GM12872 (cell line): Measurements from ENCODE around the gene ARIH2.

Experiments used
- TF ChIP-seq, protein P1 (sequence below): IDR thresholded peaks from 3 replicates; pipeline ENCODE4 v1.5.1; 2011; ENCODE audit warnings: low read depth, mild to moderate bottlenecking, low read length, moderate library complexity; ENCODE audit not compliant: insufficient read depth

The ARIH2 gene

GRCh38 chr3:48963591-48963990 is 44.9 kb downstream of the ARIH2 start:
- TF ChIP-seq, protein P1, sequence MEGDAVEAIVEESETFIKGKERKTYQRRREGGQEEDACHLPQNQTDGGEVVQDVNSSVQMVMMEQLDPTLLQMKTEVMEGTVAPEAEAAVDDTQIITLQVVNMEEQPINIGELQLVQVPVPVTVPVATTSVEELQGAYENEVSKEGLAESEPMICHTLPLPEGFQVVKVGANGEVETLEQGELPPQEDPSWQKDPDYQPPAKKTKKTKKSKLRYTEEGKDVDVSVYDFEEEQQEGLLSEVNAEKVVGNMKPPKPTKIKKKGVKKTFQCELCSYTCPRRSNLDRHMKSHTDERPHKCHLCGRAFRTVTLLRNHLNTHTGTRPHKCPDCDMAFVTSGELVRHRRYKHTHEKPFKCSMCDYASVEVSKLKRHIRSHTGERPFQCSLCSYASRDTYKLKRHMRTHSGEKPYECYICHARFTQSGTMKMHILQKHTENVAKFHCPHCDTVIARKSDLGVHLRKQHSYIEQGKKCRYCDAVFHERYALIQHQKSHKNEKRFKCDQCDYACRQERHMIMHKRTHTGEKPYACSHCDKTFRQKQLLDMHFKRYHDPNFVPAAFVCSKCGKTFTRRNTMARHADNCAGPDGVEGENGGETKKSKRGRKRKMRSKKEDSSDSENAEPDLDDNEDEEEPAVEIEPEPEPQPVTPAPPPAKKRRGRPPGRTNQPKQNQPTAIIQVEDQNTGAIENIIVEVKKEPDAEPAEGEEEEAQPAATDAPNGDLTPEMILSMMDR = no peak

DNA sequence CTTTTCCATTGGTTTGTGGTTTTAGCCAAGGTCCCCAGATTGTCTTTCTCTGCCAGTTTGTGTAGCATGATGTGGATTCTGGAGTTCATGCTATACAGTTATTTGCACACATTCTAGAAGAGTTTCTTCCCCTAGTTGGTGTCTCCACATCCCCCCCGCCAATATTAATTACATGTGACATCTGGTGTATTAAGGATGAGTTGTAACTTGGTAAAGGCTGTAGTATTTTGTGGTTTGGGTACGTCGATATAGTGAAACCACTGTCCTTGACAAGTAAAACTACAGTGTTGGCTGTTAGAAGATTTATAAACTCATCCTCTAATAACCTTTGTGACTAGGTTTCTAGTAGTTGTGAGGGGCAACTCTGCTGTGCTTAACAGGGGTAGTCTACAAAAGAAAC is 47.7 kb downstream of the ARIH2 start:
- TF ChIP-seq, protein P1 = no peak

DNA sequence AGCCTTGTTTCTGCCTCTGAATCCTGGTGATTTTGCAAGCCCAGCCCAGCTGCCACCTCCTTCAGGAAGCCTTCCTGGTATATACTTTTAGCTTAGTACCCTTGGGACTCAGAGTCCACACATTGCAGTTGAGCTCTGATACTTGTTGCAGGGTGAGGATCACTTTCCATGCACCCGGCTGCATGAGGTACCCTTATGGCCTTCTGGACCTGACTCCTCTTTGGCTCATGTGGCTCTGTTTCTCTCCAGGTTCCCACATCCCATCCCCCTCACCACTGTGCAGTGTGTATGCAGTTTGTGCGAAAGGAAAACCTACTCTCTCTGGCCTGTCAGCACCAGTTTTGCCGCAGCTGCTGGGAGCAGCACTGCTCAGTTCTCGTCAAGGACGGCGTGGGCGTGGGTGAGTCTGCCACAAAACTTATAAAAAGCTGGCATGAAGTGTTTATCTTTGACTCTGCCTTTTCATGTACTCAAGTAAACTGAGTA is 48.3 kb downstream of the ARIH2 start:
- TF ChIP-seq, protein P1 = no peak

DNA sequence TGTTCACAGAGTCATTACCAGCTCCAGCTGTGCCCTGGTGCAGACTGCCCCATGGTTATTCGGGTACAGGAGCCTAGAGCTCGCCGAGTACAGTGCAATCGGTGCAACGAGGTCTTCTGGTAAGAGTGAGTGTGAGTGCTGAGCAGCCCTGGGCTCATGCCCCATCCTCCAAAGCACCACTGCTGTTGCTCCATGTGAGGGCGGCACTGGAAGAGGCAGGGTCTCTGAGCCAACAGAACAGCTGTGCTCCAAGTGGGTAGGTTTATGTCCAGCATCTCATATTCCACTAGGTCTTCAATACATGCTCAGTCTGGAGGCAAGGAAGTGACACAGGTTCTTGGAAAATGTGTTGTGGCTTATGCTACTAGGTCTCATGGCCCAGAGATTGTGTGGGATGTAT is 51.9 kb downstream of the ARIH2 start:
- TF ChIP-seq, protein P1 = no peak

DNA sequence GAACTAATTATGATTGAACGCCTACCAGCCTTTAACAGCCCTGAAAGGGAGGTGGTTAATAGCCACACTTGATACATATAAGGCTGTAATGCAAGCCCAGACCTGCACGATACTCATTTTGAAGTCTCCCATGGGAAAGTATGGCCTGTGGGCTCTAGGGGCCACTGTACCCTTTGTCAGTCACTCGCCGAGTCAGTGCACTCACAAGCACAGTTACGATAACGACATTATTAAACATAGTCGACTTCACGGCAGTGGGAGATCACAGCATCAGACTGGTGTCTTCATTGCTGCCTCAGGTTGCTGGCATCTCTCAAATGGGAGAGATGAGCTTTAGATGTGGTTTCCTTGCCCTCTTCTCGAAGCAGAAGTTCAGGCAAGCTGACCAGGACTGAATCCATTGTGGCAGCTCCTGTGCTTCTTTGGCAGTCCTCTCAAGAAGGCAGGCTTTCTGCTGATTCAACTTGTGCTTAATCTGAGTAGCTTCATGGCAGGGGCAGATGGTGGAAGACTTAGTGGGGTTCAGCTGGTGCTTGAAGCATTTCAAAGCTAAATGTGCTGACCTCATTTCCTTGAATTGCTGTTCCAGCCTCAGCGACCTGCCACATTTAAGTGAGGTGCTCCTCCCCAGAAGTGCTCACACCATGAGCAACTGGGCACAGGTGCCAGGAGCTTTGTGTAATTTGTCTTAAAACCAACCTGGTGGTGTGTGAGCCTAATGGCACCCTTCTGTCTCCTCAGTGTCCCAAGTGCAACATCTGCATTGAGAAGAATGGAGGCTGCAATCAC is 55.6 kb downstream of the ARIH2 start:
- TF ChIP-seq, protein P1 = no peak

DNA sequence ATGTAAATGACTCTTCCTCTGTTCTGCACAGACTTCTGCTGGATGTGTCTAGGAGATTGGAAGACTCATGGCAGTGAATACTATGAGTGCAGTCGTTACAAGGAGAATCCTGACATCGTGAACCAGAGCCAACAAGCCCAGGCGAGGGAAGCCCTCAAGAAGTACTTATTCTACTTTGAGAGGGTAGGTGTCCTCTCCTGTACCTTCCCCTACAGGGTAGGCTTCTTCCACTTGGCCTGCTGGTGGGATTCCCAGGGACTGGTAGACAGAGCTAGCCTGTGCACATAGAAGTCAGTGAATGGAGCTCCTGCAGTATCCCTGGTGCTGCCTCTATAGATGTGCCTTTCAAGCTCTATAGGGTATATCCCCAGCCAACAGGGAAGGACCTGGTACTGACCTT is 60.8 kb downstream of the ARIH2 start:
- TF ChIP-seq, protein P1 = no peak

GRCh38 chr3:48980295-48980694 is 61.7 kb downstream of the ARIH2 start:
- TF ChIP-seq, protein P1 = no peak

- TF ChIP-seq, protein P1 = no peak
Observed at GRCh38 chr3:48982016-48982415, 63.4 kb downstream of the ARIH2 start.
